ENCODE measurements around the gene BTBD17.
A peak's percentile ranks its signal among the peaks of the same experiment; 100 is the strongest.

Gene BTBD17

GRCh38 chr17:74325743-74326379, 35.8 kb downstream of the BTBD17 start, which contains the start of gene KIF19:
Gene KIF19, plus strand, starts transcription at chr17:74326226. Its CDS starts 124 bp downstream, at chr17:74326350.
- TF ChIP-seq ZBTB7A (IDR thresholded peaks at IDR 0.05; ENCODE audit: low read depth) (0 out of 2 replicates have a peak, but pooled peaks have one; percentile 40), TAF1 (IDR thresholded peaks at IDR 0.05; ENCODE audit: low read depth) (no peak), YY1 (IDR thresholded peaks at IDR 0.05; ENCODE audit: low read depth) (no peak)

GRCh38 chr17:74325376-74325742, 36.3 kb downstream of the BTBD17 start:
- TF ChIP-seq NFIC (IDR thresholded peaks at IDR 0.05) (no peak), MAX (IDR thresholded peaks at IDR 0.05) (no peak), TEAD4 (IDR thresholded peaks at IDR 0.05) (no peak), TAF1 (IDR thresholded peaks at IDR 0.05; ENCODE audit: low read depth) (no peak), CEBPB (IDR thresholded peaks at IDR 0.05) (no peak), YY1 (IDR thresholded peaks at IDR 0.05; ENCODE audit: low read depth) (no peak), EGR1 (IDR thresholded peaks at IDR 0.05) (no peak), RAD21 (IDR thresholded peaks at IDR 0.05; ENCODE audit: low read depth) (no peak), USF1 (IDR thresholded peaks at IDR 0.05) (no peak), CREB1 (IDR thresholded peaks at IDR 0.05; ENCODE audit: low read depth) (no peak), TCF12 (IDR thresholded peaks at IDR 0.05; ENCODE audit: low read depth) (no peak), EP300 (IDR thresholded peaks at IDR 0.05; ENCODE audit: borderline replicate concordance) (no peak), REST (IDR thresholded peaks at IDR 0.05; ENCODE audit: low read depth) (no peak), FOXM1 (IDR thresholded peaks at IDR 0.05; ENCODE audit: borderline replicate concordance, low read depth) (no peak)

GRCh38 chr17:74324521-74324920, 37.1 kb downstream of the BTBD17 start:
- no peak for TF ChIP-seq RAD21 (IDR thresholded peaks at IDR 0.05; ENCODE audit: low read depth)
- no peak for TF ChIP-seq CREB1 (IDR thresholded peaks at IDR 0.05; ENCODE audit: low read depth)
- TF ChIP-seq EGR1 (IDR thresholded peaks at IDR 0.05): no peak
- TF ChIP-seq TCF12 (IDR thresholded peaks at IDR 0.05; ENCODE audit: low read depth): no peak
- TF ChIP-seq CEBPB (IDR thresholded peaks at IDR 0.05): no peak
- no peak for TF ChIP-seq MAX (IDR thresholded peaks at IDR 0.05)
- TF ChIP-seq YY1 (IDR thresholded peaks at IDR 0.05; ENCODE audit: low read depth): no peak
- no peak for TF ChIP-seq FOXM1 (IDR thresholded peaks at IDR 0.05; ENCODE audit: borderline replicate concordance, low read depth)
- TF ChIP-seq ZBTB7A (IDR thresholded peaks at IDR 0.05; ENCODE audit: low read depth): no peak
- TF ChIP-seq TEAD4 (IDR thresholded peaks at IDR 0.05): no peak
- no peak for TF ChIP-seq REST (IDR thresholded peaks at IDR 0.05; ENCODE audit: low read depth)
- TF ChIP-seq EP300 (IDR thresholded peaks at IDR 0.05; ENCODE audit: borderline replicate concordance): no peak

- TF ChIP-seq ZBTB7A (IDR thresholded peaks at IDR 0.05; ENCODE audit: low read depth) (no peak), TAF1 (IDR thresholded peaks at IDR 0.05; ENCODE audit: low read depth) (no peak), CEBPB (IDR thresholded peaks at IDR 0.05) (no peak), EGR1 (IDR thresholded peaks at IDR 0.05) (no peak), YY1 (IDR thresholded peaks at IDR 0.05; ENCODE audit: low read depth) (no peak), TEAD4 (IDR thresholded peaks at IDR 0.05) (no peak), FOXM1 (IDR thresholded peaks at IDR 0.05; ENCODE audit: borderline replicate concordance, low read depth) (no peak), RAD21 (IDR thresholded peaks at IDR 0.05; ENCODE audit: low read depth) (no peak), USF1 (IDR thresholded peaks at IDR 0.05) (no peak), MAX (IDR thresholded peaks at IDR 0.05) (no peak), CREB1 (IDR thresholded peaks at IDR 0.05; ENCODE audit: low read depth) (no peak), EP300 (IDR thresholded peaks at IDR 0.05; ENCODE audit: borderline replicate concordance) (no peak), REST (IDR thresholded peaks at IDR 0.05; ENCODE audit: low read depth) (no peak), TCF12 (IDR thresholded peaks at IDR 0.05; ENCODE audit: low read depth) (no peak), NFIC (IDR thresholded peaks at IDR 0.05) (no peak)
Measured at GRCh38 chr17:74318391-74318790, 43.3 kb downstream of the BTBD17 start.

Data from Ishikawa (cell line).